Transverse colon (tissue), 4 donors: ENCODE measurements around the gene GRB7. TPM values are rescaled to one million over a fixed set of nuclear protein-coding genes. Genes with fewer than 3 reads are reported as not detected.

Source experiments
- DNase-seq: peaks from one replicate; pipeline ENCODE4 v3.0.0-alpha.2; 2019
- H3K27ac ChIP-seq, 4 donors: fragments of 200-600 bp; sonication (generic); 2 replicates each; pipeline ENCODE4 v1.5.1; 2016 to 2018; ENCODE audit warnings: inconsistent platforms in 4 of 4
- H3K27me3 ChIP-seq: fragments of 200-600 bp; sonication (generic); 2 replicates; pipeline ENCODE4 v1.5.1; 2017; ENCODE audit warnings: inconsistent platforms
- H3K36me3 ChIP-seq, 4 donors: fragments of 200-600 bp; sonication (generic); 2 replicates each; pipeline ENCODE4 v1.5.1; 2017 to 2019; ENCODE audit warnings: inconsistent platforms in 4 of 4
- H3K4me1 ChIP-seq, 4 donors: fragments of 200-600 bp; sonication (generic); 2 replicates each; pipeline ENCODE4 v1.5.1; 2017 to 2020; ENCODE audit warnings: inconsistent platforms in 4 of 4
- H3K4me3 ChIP-seq, 4 donors: fragments of 200-600 bp; sonication (generic); 1 replicate in 1 of 4; 2 replicates in 3 of 4; pipeline versions ENCODE4 v1.5.1 to v1.6.1; 2017 to 2019; ENCODE audit warnings: inconsistent platforms in 4 of 4
- H3K9me3 ChIP-seq, 2 donors: fragments of 200-600 bp; sonication (generic); 2 replicates each; pipeline ENCODE4 v1.5.1; 2017 to 2019; ENCODE audit warnings: inconsistent platforms in 2 of 2
- CTCF ChIP-seq, 5 experiments: fragments of 200-600 bp in 3 of 5; fragments of 450-650 bp in 2 of 5; sonication (generic) in 3 of 5; IDR thresholded peaks; 1 replicate in 2 of 5; 2 replicates in 3 of 5; pipeline ENCODE4 v1.5.1; 2016 to 2017; ENCODE audit warnings: antibody characterized with exemption in 5 of 5, inconsistent platforms in 3 of 5, mild to moderate bottlenecking in 2 of 5, moderate library complexity in 1 of 5
- EP300 ChIP-seq: sonication (generic); formaldehyde crosslinking; IDR thresholded peaks from one replicate; pipeline ENCODE4 v1.6.1; 2017; ENCODE audit warnings: antibody characterized with exemption, low read depth
- POLR2A ChIP-seq: fragments of 450-650 bp; IDR thresholded peaks from one replicate; pipeline ENCODE4 v1.6.1; 2016; ENCODE audit warnings: antibody characterized with exemption, mild to moderate bottlenecking, moderate library complexity
- POLR2AphosphoS5 ChIP-seq, 3 donors: sonication (generic); formaldehyde crosslinking; IDR thresholded peaks; one replicate each; pipeline ENCODE4 v1.6.1; 2016; ENCODE audit warnings: antibody characterized with exemption in 3 of 3
- WGBS, 2 donors: methylation state at CpG; one replicate each; pipeline ENCODE4 v1.1.5; 2018; ENCODE audit warnings: low coverage in 1 of 2; 5-methylcytosine and 5-hydroxymethylcytosine counted together
- in situ Hi-C, 4 donors: fragments of 200-750 bp; cut with MboI; loops; one replicate each; pipeline versions ENCODE4 v1.15.0 to v1.15.1; 2017; ENCODE audit warnings: low sequenced_read_pairs in 3 of 4, low pct_ligation_motif_present in 1 of 4, low pct_unique_long_range_greater_than_20kb in 1 of 4
- intact Hi-C: fragments of 100-400 bp; cut with DNase I; formaldehyde crosslinking; loops from one replicate; pipeline ENCODE4 v1.15.1; 2023; ENCODE audit warnings: low total_unique reads
- total RNA-seq, 4 donors: library from RNA; depleted of rRNA; stranded (reverse); fragments of >200 nt; gene quantifications; one replicate each; pipeline ENCODE4 v1.1.0, GENCODE V29; 2016

The GRB7 gene
- total RNA-seq, 4 donors from 2014 or later = 25.9 to 44.5 (median 32.3) TPM

- intact Hi-C loops (no loop called here), in situ Hi-C loops (no loop called here)
- 20 to 46% methylated on average over 1 to 12 of the region's 12 CpGs for WGBS, 2 donors
- no peak for DNase-seq
- H3K36me3 ChIP-seq = no peaks in the 10 kb centered on the region
- peaks cover 4% of the 10 kb centered on the region for H3K27me3 ChIP-seq
- peak overlapping the region; percentile 83 to 92 (median 90) for H3K27ac ChIP-seq
- TF ChIP-seq POLR2A (no peak), POLR2AphosphoS5 (IDR thresholded peaks at IDR 0.05) (no peak), EP300 (no peak), CTCF (IDR thresholded peaks at IDR 0.05) (no peak)
- H3K9me3 ChIP-seq = no peaks in the 10 kb centered on the region
- no peak overlapping the region for H3K4me3 ChIP-seq
- peaks cover 43 to 72% (median 68%) of the 10 kb centered on the region in 4 donors for H3K4me1 ChIP-seq
These were observed 34.5 kb upstream of the GRB7 start for GRCh38 chr17:39702901-39703893.

- intact Hi-C loops = no loop called here
- in situ Hi-C loops = no loop called here
- H3K4me3 ChIP-seq = no peak overlapping the region
- peak overlapping the region; percentile 83 to 92 (median 90) for H3K27ac ChIP-seq
- TF ChIP-seq POLR2A = no peak
- TF ChIP-seq EP300 = no peak
- no peak for TF ChIP-seq POLR2AphosphoS5 (IDR thresholded peaks at IDR 0.05)
- TF ChIP-seq CTCF (IDR thresholded peaks at IDR 0.05) = no peak
- H3K36me3 ChIP-seq = peaks cover 0 to 6% (median 3%) of the 10 kb centered on the region in 4 donors
- 80 to 91% methylated on average over 3 to 5 of the region's 5 CpGs for WGBS, 2 donors
- no peak for DNase-seq
- H3K27me3 ChIP-seq = peaks cover 4% of the 10 kb centered on the region
- H3K4me1 ChIP-seq = peaks cover 43 to 72% (median 68%) of the 10 kb centered on the region in 4 donors
- no peaks in the 10 kb centered on the region for H3K9me3 ChIP-seq
These were observed 33.8 kb upstream of the GRB7 start for GRCh38 chr17:39703913-39704312.

- intact Hi-C loops = no loop called here
- peak overlapping the region; percentile 83 to 92 (median 90) for H3K27ac ChIP-seq
- in situ Hi-C loops = no loop called here
- peak in 3 of 5 experiments; percentile 11 to 60 (median 33) for TF ChIP-seq CTCF (IDR thresholded peaks at IDR 0.05)
- TF ChIP-seq POLR2A = no peak
- H3K4me3 ChIP-seq = no peak overlapping the region
- no peak for DNase-seq
- H3K27me3 ChIP-seq = peaks cover 3% of the 10 kb centered on the region
- no peaks in the 10 kb centered on the region for H3K9me3 ChIP-seq
- H3K4me1 ChIP-seq = peaks cover 38 to 66% (median 64%) of the 10 kb centered on the region in 4 donors
- WGBS, 2 donors = 48% methylated on average over 10 of the region's 11 CpGs; no CpG with 5 or more reads in 1 of the 2 donors
- H3K36me3 ChIP-seq = peaks cover 0 to 9% (median 3%) of the 10 kb centered on the region in 4 donors
These were observed 32.8 kb upstream of the GRB7 start for GRCh38 chr17:39704821-39705551.

- intact Hi-C loops (no loop called here), in situ Hi-C loops (no loop called here)
- Histone ChIP-seq H3K9me3 (no peaks in the 10 kb centered on the region), H3K36me3 (peaks cover 0 to 17% (median 3%) of the 10 kb centered on the region in 4 donors), H3K27me3 (no peaks in the 10 kb centered on the region), H3K27ac (peak overlapping the region; percentile 83 to 92 (median 90)), H3K4me1 (peaks cover 38 to 65% (median 64%) of the 10 kb centered on the region in 4 donors), H3K4me3 (peak overlapping the region in 1 of 4 donors; percentile 6)
- peak; percentile 78 for DNase-seq
- 52% methylated on average over 8 of the region's 12 CpGs; no CpG with 5 or more reads in 1 of the 2 donors for WGBS, 2 donors
- peak; percentile 18 for TF ChIP-seq POLR2A
- TF ChIP-seq EP300 = no peak
- peak in 2 of 5 experiments; percentile 18 to 37 for TF ChIP-seq CTCF (IDR thresholded peaks at IDR 0.05)
- TF ChIP-seq POLR2AphosphoS5 (IDR thresholded peaks at IDR 0.05) = peak in 2 of 3 donors; percentile 66 to 68
These were observed 31.9 kb upstream of the GRB7 start for GRCh38 chr17:39705786-39706348.
